Naive thymus-derived CD4-positive, alpha-beta T cell (primary cell): ENCODE results near the gene GBA2. TPM values are rescaled to one million over a fixed set of nuclear protein-coding genes. Genes with fewer than 3 reads are reported as not detected.
A peak's percentile ranks its signal among the peaks of the same experiment; 100 is the strongest.

Source experiments
- ATAC-seq: fragments of 150-1000 bp; cut with Tn5 transposase; 2 replicates; pipeline ENCODE4 v1.10.0; 2021; ENCODE audit warnings: mild to moderate bottlenecking, moderate library complexity
- CTCF ChIA-PET: fragments of 350-600 bp; sonication (Branson Sonifier 250); formaldehyde crosslinking; loops from one replicate; lab custom pipeline; 2021; ENCODE audit warnings: antibody characterized with exemption; lab: Charles Lee
- POLR2A ChIA-PET: fragments of 350-600 bp; sonication (Branson Sonifier 250); formaldehyde crosslinking; loops from one replicate; lab custom pipeline; 2021; ENCODE audit warnings: antibody characterized with exemption, inconsistent platforms; lab: Charles Lee
- DNase-seq, 9 donors: peaks; one replicate each; pipeline versions ENCODE4 v3.0.0 to v3.0.0-alpha.2; 2020 to 2022; ENCODE audit warnings: mixed read lengths in 1 of 9
- H3K27ac ChIP-seq: one replicate; pipeline ENCODE4 v1.7.0; 2013; ENCODE audit warnings: mild to moderate bottlenecking, low read depth, low read length, moderate library complexity
- H3K27me3 ChIP-seq, 2 donors: one replicate each; pipeline ENCODE4 v1.7.0; 2013; ENCODE audit warnings: low read length in 2 of 2, mild to moderate bottlenecking in 2 of 2, moderate library complexity in 2 of 2; ENCODE audit not compliant: control insufficient read depth in 2 of 2, insufficient read depth in 2 of 2
- H3K36me3 ChIP-seq, 3 experiments: 1 replicate in 2 of 3; 2 replicates in 1 of 3; pipeline ENCODE4 v1.7.0; 2013; ENCODE audit warnings: low read length in 3 of 3, mild to moderate bottlenecking in 3 of 3, moderate library complexity in 1 of 3; ENCODE audit not compliant: insufficient read depth in 3 of 3, control insufficient read depth in 2 of 3
- H3K4me1 ChIP-seq, 2 donors: one replicate each; pipeline ENCODE4 v1.7.0; 2013; ENCODE audit warnings: low read length in 2 of 2, mild to moderate bottlenecking in 2 of 2, moderate library complexity in 1 of 2; ENCODE audit not compliant: control insufficient read depth in 2 of 2, insufficient read depth in 2 of 2
- H3K4me3 ChIP-seq: 2 replicates; pipeline ENCODE4 v1.7.0; 2013; ENCODE audit warnings: mild to moderate bottlenecking, low read length
- H3K9me3 ChIP-seq, 3 experiments: 1 replicate in 2 of 3; 2 replicates in 1 of 3; pipeline ENCODE4 v1.7.0; 2013; ENCODE audit warnings: low read length in 3 of 3; ENCODE audit not compliant: control insufficient read depth in 2 of 3
- H3K27ac Mint-ChIP-seq, 9 donors: one replicate each; pipeline ENCODE4 v1.8.0; 2020 to 2022; ENCODE audit warnings: mixed read lengths in 9 of 9, mild to moderate bottlenecking in 8 of 9, moderate library complexity in 5 of 9, inconsistent platforms in 2 of 9
- H3K27me3 Mint-ChIP-seq, 5 donors: one replicate each; pipeline ENCODE4 v1.8.0; 2021 to 2022; ENCODE audit warnings: mixed read lengths in 5 of 5, mild to moderate bottlenecking in 1 of 5
- H3K36me3 Mint-ChIP-seq, 5 donors: one replicate each; pipeline ENCODE4 v1.8.0; 2020 to 2022; ENCODE audit warnings: mixed read lengths in 5 of 5, mild to moderate bottlenecking in 3 of 5, inconsistent platforms in 1 of 5
- H3K4me1 Mint-ChIP-seq, 7 donors: one replicate each; pipeline ENCODE4 v1.8.0; 2020 to 2022; ENCODE audit warnings: mixed read lengths in 7 of 7, mild to moderate bottlenecking in 3 of 7, inconsistent platforms in 1 of 7
- H3K4me3 Mint-ChIP-seq, 10 donors: one replicate each; pipeline ENCODE4 v1.8.0; 2020 to 2022; ENCODE audit warnings: mild to moderate bottlenecking in 10 of 10, mixed read lengths in 10 of 10, moderate library complexity in 6 of 10, inconsistent platforms in 2 of 10
- H3K9me3 Mint-ChIP-seq, 11 donors: one replicate each; pipeline ENCODE4 v1.8.0; 2020 to 2022; ENCODE audit warnings: mixed read lengths in 11 of 11, mild to moderate bottlenecking in 4 of 11, inconsistent platforms in 1 of 11, moderate library complexity in 1 of 11
- intact Hi-C, 2 donors: fragments of 100-400 bp; cut with micrococcal nuclease; formaldehyde crosslinking; loops; one replicate each; pipeline ENCODE4 v1.15.1; 2023
- polyA plus RNA-seq, 2 donors: library from polyadenylated mRNA; unstranded; fragments of 300-500 nt; fragmentation: Illumina TruSeq; gene quantifications; one replicate each; pipeline ENCODE4 v1.2.3, GENCODE V29; 2021
- total RNA-seq, 6 experiments: library from RNA in 5 of 6; stranded (reverse) in 5 of 6; gene quantifications; 1 replicate in 5 of 6; 2 replicates in 1 of 6; pipeline ENCODE4 v1.2.3 and lab custom pipeline; 2021 to 2026

Gene GBA2
- total and polyA plus RNA-seq, 7 experiments from 2014 or later, result 18.0 to 55.4 (median 47.5) TPM

- peak overlapping the region; percentile 70 for H3K27ac ChIP-seq
- peaks cover 0 to 2% (median 0%) of the 10 kb centered on the region in 5 donors for H3K36me3 Mint-ChIP-seq
- ChIA-PET CTCF (interaction anchor here (0.6 to 5.4 kb wide), 5 partner anchors 33 to 1057 kb away, joined by 3 to 29 read pairs (median 3); partner anchors contain the start of genes CCDC107 and RMRP), POLR2A (interaction anchor here (0.9 to 2.8 kb wide), 12 partner anchors 16 to 121 kb away, joined by 3 to 13 read pairs (median 4); partner anchors contain the start of genes ARHGEF39, CCDC107, RMRP and SIT1)
- peaks cover 0 to 5% of the 10 kb centered on the region in 2 donors for H3K4me1 ChIP-seq
- no peaks in the 10 kb centered on the region for H3K9me3 Mint-ChIP-seq
- ATAC-seq (peak; percentile 28), DNase-seq (peak in 1 of 9 donors; percentile 7)
- H3K27me3 Mint-ChIP-seq, result no peaks in the 10 kb centered on the region
- H3K27ac Mint-ChIP-seq, result peak overlapping the region; percentile 10 to 95 (median 74)
- peak overlapping the region; percentile 80 to 94 (median 88) for H3K4me3 Mint-ChIP-seq
- intact Hi-C loops, result loop anchor here (1.0 to 2.0 kb wide), 3 partner anchors 14 to 74 kb away; partner anchors contain the start of genes CCDC107 (in 2 of the 2) and RMRP (in 2 of the 2)
- H3K4me1 Mint-ChIP-seq, result peaks cover 16 to 32% (median 26%) of the 10 kb centered on the region in 7 donors
- no peaks in the 10 kb centered on the region for H3K36me3 ChIP-seq
- H3K27me3 ChIP-seq, result no peaks in the 10 kb centered on the region
- peak overlapping the region; percentile 65 for H3K4me3 ChIP-seq
- no peaks in the 10 kb centered on the region for H3K9me3 ChIP-seq
Measured at GRCh38 chr9:35691334-35691650, 57.7 kb downstream of the GBA2 start.

GRCh38 chr9:35690614-35691333, 58.3 kb downstream of the GBA2 start:
- Mint-ChIP-seq H3K27me3 (no peaks in the 10 kb centered on the region), H3K4me3 (peak overlapping the region; percentile 80 to 94 (median 88)), H3K4me1 (peaks cover 16 to 31% (median 25%) of the 10 kb centered on the region in 7 donors), H3K36me3 (peaks cover 0 to 1% (median 0%) of the 10 kb centered on the region in 5 donors), H3K9me3 (no peaks in the 10 kb centered on the region), H3K27ac (peak overlapping the region; percentile 10 to 95 (median 74))
- peak overlapping the region; percentile 65 for H3K4me3 ChIP-seq
- no peaks in the 10 kb centered on the region for H3K9me3 ChIP-seq
- ChIA-PET POLR2A (interaction anchor here (0.7 to 2.8 kb wide), 14 partner anchors 16 to 122 kb away, joined by 3 to 13 read pairs (median 4); partner anchors contain the start of genes ARHGEF39, CCDC107, RMRP and SIT1), CTCF (interaction anchor here (5.4 kb wide), 1 partner anchor 32 kb away, joined by 29 read pairs; the partner anchor contains the start of genes CCDC107 and RMRP)
- ATAC-seq (peak; percentile 50), DNase-seq (peak in 7 of 9 donors; percentile 21 to 52 (median 31))
- intact Hi-C loops, result loop anchor here (1.0 to 2.0 kb wide), 4 partner anchors 14 to 74 kb away; partner anchors contain the start of genes CCDC107 (in 2 of the 2) and RMRP (in 2 of the 2)
- peaks cover 0 to 5% of the 10 kb centered on the region in 2 donors for H3K4me1 ChIP-seq
- H3K27ac ChIP-seq, result peak overlapping the region; percentile 70
- no peaks in the 10 kb centered on the region for H3K36me3 ChIP-seq
- H3K27me3 ChIP-seq, result no peaks in the 10 kb centered on the region

DNA sequence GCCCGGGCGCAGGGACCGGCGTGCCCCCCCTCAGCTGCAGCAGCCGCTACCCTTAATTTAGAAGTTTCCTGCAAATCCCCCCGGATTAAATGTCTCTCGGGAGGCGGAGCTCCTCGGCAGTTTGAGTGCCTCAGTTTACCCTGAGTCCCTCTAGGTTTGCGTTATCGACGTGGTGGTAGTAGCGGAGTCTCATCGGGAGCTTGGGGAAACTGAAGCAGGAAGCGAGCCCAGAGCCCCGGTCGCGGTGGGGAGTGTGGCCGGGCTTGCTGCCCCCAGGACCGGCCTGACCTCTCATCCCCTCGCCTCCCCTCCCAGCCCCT, 58.8 kb downstream of the GBA2 start:
- H3K27ac Mint-ChIP-seq, result peak overlapping the region in 4 of 9 donors; percentile 12 to 82 (median 60)

DNA sequence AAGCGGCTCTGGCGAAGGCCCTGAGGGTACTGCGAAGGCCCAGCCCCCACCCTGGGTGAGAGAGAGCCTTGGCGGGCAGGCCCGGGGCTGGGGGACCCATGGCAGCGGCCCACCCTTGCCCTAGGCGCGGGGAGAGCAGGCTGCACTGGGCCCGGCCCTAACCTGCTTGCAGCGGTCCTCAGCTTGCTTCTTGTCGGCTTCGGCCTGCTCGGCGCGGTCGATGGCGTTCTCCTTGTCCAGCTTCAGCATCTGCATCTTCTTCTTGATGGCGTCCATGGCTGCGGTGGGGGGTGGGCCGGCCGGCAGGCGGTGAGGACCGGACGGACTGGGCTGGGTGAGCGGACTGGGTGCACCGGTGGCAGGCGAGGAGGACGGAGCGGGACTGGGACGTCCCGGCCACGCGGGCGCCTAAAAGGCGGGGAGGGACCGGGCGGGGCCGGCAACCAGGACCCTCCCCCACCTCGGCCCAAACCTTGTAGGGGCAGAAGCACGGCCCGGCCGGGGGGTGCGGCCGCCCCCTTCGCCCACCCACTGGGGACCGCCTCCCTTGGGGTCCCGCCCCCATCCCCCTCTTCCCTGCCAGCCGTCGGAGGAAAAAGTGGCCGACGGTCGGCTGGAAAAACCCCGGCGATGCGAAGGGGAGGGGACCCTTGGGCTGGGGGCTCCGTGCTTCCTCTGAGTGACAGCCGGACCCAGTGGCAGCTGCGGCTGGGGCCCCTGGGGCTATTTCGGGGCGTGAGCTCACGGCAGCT, 59.3 kb downstream of the GBA2 start, which contains the start of gene TPM2:
Gene TPM2 (minus strand): TSS at position 384 of the 752 bp plus-strand sequence. CDS start 108 bp downstream, at position 276.
- H3K4me3 Mint-ChIP-seq, result peak within 1 kb of the TSS; percentile 80 to 94 (median 88)
- no peaks in the 10 kb centered on the region for H3K9me3 ChIP-seq
- H3K9me3 Mint-ChIP-seq, result no peaks in the 10 kb centered on the region
- H3K4me1 Mint-ChIP-seq, result peaks cover 16 to 31% (median 25%) of the 10 kb centered on the region in 7 donors
- intact Hi-C loops, result loop anchor here (1.0 to 2.0 kb wide), 3 partner anchors 13 to 73 kb away; no protein-coding TSS in a partner anchor
- POLR2A ChIA-PET, result interaction anchor here (0.5 to 2.8 kb wide), 9 partner anchors 15 to 85 kb away, joined by 3 to 13 read pairs (median 4); partner anchors contain the start of genes CCDC107, RMRP and SIT1
- ATAC-seq, result no peak
- peak within 1 kb of the TSS; percentile 16 to 95 (median 77) for H3K27ac Mint-ChIP-seq
- H3K27ac ChIP-seq, result peak within 1 kb of the TSS; percentile 70
- DNase-seq, result no peak
- H3K4me1 ChIP-seq, result peaks cover 0 to 5% of the 10 kb centered on the region in 2 donors
- H3K36me3 Mint-ChIP-seq, result peaks cover 0 to 1% (median 0%) of the 10 kb centered on the region in 5 donors
- H3K27me3 Mint-ChIP-seq, result no peaks in the 10 kb centered on the region
- CTCF ChIA-PET, result interaction anchor here (5.4 kb wide), 1 partner anchor 31 kb away, joined by 29 read pairs; the partner anchor contains the start of genes CCDC107 and RMRP
- H3K27me3 ChIP-seq, result no peaks in the 10 kb centered on the region
- H3K4me3 ChIP-seq, result peak within 1 kb of the TSS; percentile 65
- H3K36me3 ChIP-seq, result peaks cover 0 to 7% (median 0%) of the 10 kb centered on the region in 3 experiments

More for the DNA sequence above, 58.8 kb downstream of the GBA2 start:
- intact Hi-C loops, result loop anchor here (1.0 to 2.0 kb wide), 3 partner anchors 13 to 73 kb away; no protein-coding TSS in a partner anchor
- H3K4me1 Mint-ChIP-seq, result peaks cover 16 to 31% (median 25%) of the 10 kb centered on the region in 7 donors
- H3K9me3 Mint-ChIP-seq, result no peaks in the 10 kb centered on the region
- H3K36me3 Mint-ChIP-seq, result peaks cover 0 to 1% (median 0%) of the 10 kb centered on the region in 5 donors
- peak overlapping the region; percentile 80 to 94 (median 86) for H3K4me3 Mint-ChIP-seq
- peak in 1 of 9 donors; percentile 15 for DNase-seq
- Histone ChIP-seq H3K27ac (peak overlapping the region; percentile 70), H3K4me3 (peak overlapping the region; percentile 65), H3K27me3 (no peaks in the 10 kb centered on the region), H3K4me1 (peaks cover 0 to 5% of the 10 kb centered on the region in 2 donors), H3K36me3 (peaks cover 0 to 1% (median 0%) of the 10 kb centered on the region in 3 experiments), H3K9me3 (no peaks in the 10 kb centered on the region)
- ChIA-PET POLR2A (interaction anchor here (0.7 to 2.8 kb wide), 9 partner anchors 15 to 122 kb away, joined by 3 to 13 read pairs (median 4); partner anchors contain the start of genes CCDC107, RMRP, SIT1 and SPAG8), CTCF (interaction anchor here (5.4 kb wide), 1 partner anchor 32 kb away, joined by 29 read pairs; the partner anchor contains the start of genes CCDC107 and RMRP)
- H3K27me3 Mint-ChIP-seq, result no peaks in the 10 kb centered on the region
- ATAC-seq, result peak; percentile 18

DNA sequence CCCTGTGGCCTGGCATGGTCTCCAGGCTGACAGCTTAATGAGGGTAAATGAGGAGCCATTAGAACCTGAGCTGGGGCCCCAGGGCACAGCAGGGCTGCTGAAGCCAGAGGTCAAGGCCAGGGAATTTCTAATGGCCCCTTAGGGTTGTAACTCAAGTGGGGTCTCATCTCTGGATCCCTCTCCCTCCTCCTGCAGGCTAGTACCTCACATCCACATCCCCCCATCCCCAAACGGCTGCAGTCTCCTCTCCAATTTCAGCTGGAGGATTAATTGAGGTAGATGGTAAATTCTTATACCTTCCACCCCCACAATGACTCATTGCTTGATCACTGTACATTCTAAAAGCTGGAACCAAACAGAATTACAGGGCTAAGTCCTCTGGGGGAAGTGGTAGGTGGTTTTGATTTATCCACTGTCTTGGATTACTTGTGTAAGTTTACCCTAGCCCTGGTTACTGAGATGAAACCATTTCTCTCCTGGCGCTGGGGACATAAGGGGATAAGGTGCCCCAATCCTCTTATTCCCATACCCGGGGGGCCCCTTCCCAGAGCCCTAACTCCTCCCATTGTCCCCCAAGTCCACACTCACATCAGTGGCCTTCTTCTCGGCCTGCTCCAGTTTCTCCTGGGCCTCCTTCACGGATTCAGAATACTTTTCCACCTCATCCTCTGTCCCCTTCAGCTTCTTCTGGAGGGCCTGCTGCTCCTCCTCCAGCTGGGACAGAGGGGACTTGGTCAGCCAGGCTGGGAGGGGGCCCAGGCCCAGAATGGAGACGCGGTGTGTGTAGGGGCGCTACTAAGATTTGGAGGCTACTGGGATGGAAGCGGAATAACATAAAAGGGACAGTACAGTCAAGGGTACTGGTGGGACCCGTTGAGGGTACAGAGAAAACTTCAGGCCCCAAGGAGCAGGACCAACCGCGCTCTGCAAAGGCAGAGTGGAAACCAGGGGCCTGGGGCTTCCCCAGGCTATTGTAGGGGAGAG, 60.2 kb downstream of the GBA2 start:
- DNase-seq (no peak), ATAC-seq (no peak)
- H3K4me1 ChIP-seq, result peaks cover 0 to 5% of the 10 kb centered on the region in 2 donors
- ChIA-PET CTCF (interaction anchor here (0.7 to 5.4 kb wide), 4 partner anchors 13 to 78 kb away, joined by 3 to 29 read pairs (median 3); partner anchors contain the start of genes CCDC107 and RMRP), POLR2A (interaction anchor here (0.5 to 1.7 kb wide), 5 partner anchors 7 to 72 kb away, joined by 3 to 5 read pairs (median 4); partner anchors contain the start of genes CREB3 and TLN1)
- peak overlapping the region; percentile 16 to 84 (median 72) for H3K27ac Mint-ChIP-seq
- H3K36me3 Mint-ChIP-seq, result peaks cover 0 to 4% (median 0%) of the 10 kb centered on the region in 5 donors
- no peak overlapping the region for H3K4me3 ChIP-seq
- H3K27ac ChIP-seq, result no peak overlapping the region
- H3K36me3 ChIP-seq, result peaks cover 0 to 8% (median 0%) of the 10 kb centered on the region in 3 experiments
- H3K9me3 ChIP-seq, result no peaks in the 10 kb centered on the region
- peak overlapping the region in 9 of 10 donors; percentile 42 to 72 (median 65) for H3K4me3 Mint-ChIP-seq
- H3K27me3 ChIP-seq, result no peaks in the 10 kb centered on the region
- intact Hi-C loops, result no loop called here
- no peaks in the 10 kb centered on the region for H3K9me3 Mint-ChIP-seq
- no peaks in the 10 kb centered on the region for H3K27me3 Mint-ChIP-seq
- peaks cover 16 to 31% (median 25%) of the 10 kb centered on the region in 7 donors for H3K4me1 Mint-ChIP-seq
